Neutrophil (primary cell): ENCODE results near the gene MAP3K6.
A peak's percentile ranks its signal among the peaks of the same experiment; 100 is the strongest.

Experiments used
- H3K27ac ChIP-seq: fragments of 200-600 bp; sonication (generic); 2 replicates; pipeline ENCODE4 v1.5.1; 2016; ENCODE audit warnings: mild to moderate bottlenecking, moderate library complexity
- H3K27me3 ChIP-seq: fragments of 200-600 bp; sonication (generic); 2 replicates; pipeline ENCODE4 v1.6.0; 2016; ENCODE audit warnings: mild to moderate bottlenecking
- H3K36me3 ChIP-seq: fragments of 200-600 bp; sonication (generic); 2 replicates; pipeline ENCODE4 v1.5.1; 2017
- H3K4me1 ChIP-seq, 2 experiments: fragments of 200-600 bp in 1 of 2; sonication (generic) in 1 of 2; 1 replicate in 1 of 2; 2 replicates in 1 of 2; pipeline versions ENCODE4 v1.5.1 to v1.6.1; 2013 to 2016; ENCODE audit warnings: low read depth in 1 of 2, low read length in 1 of 2, mild to moderate bottlenecking in 1 of 2, moderate library complexity in 1 of 2; ENCODE audit not compliant: control insufficient read depth in 1 of 2, insufficient read depth in 1 of 2
- H3K4me3 ChIP-seq, 2 experiments: fragments of 200-600 bp in 1 of 2; sonication (generic) in 1 of 2; 1 replicate in 1 of 2; 2 replicates in 1 of 2; pipeline ENCODE4 v1.5.1; 2013 to 2016; ENCODE audit warnings: low read depth in 1 of 2, low read length in 1 of 2, mild to moderate bottlenecking in 1 of 2, moderate library complexity in 1 of 2
- H3K9me3 ChIP-seq: fragments of 200-600 bp; sonication (generic); 2 replicates; pipeline ENCODE4 v1.5.1; 2016
- TF ChIP-seq, protein P1 (sequence below): fragments of 200-600 bp; sonication (generic); IDR thresholded peaks from 2 replicates; pipeline ENCODE4 v1.5.1; 2016; ENCODE audit warnings: antibody characterized with exemption

MAP3K6 gene

GRCh38 chr1:27322569-27323240, 44.1 kb downstream of the MAP3K6 start:
- Histone ChIP-seq H3K9me3 (no peaks in the 10 kb centered on the region), H3K4me1 (peaks cover 21 to 29% of the 10 kb centered on the region in 2 experiments), H3K36me3 (peaks cover 28% of the 10 kb centered on the region), H3K27me3 (peaks cover 11% of the 10 kb centered on the region), H3K4me3 (peak overlapping the region; percentile 92 to 95), H3K27ac (peak overlapping the region; percentile 92)
- TF ChIP-seq, protein P1, sequence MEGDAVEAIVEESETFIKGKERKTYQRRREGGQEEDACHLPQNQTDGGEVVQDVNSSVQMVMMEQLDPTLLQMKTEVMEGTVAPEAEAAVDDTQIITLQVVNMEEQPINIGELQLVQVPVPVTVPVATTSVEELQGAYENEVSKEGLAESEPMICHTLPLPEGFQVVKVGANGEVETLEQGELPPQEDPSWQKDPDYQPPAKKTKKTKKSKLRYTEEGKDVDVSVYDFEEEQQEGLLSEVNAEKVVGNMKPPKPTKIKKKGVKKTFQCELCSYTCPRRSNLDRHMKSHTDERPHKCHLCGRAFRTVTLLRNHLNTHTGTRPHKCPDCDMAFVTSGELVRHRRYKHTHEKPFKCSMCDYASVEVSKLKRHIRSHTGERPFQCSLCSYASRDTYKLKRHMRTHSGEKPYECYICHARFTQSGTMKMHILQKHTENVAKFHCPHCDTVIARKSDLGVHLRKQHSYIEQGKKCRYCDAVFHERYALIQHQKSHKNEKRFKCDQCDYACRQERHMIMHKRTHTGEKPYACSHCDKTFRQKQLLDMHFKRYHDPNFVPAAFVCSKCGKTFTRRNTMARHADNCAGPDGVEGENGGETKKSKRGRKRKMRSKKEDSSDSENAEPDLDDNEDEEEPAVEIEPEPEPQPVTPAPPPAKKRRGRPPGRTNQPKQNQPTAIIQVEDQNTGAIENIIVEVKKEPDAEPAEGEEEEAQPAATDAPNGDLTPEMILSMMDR: no peak

- TF ChIP-seq, protein P1: peak; percentile 64
- peaks cover 21 to 29% of the 10 kb centered on the region in 2 experiments for H3K4me1 ChIP-seq
- H3K9me3 ChIP-seq: no peaks in the 10 kb centered on the region
These were observed 44.8 kb downstream of the MAP3K6 start, which contains the start of gene TMEM222 for GRCh38 chr1:27321813-27322568. TMEM222 (plus strand) TSS chr1:27322163; CDS start chr1:27322198, 35 bp downstream.

GRCh38 chr1:27318596-27318995, 48.2 kb downstream of the MAP3K6 start:
- Histone ChIP-seq H3K9me3 (no peaks in the 10 kb centered on the region), H3K27ac (no peak overlapping the region), H3K4me1 (peaks cover 15 to 20% of the 10 kb centered on the region in 2 experiments), H3K36me3 (no peaks in the 10 kb centered on the region), H3K27me3 (peaks cover 23% of the 10 kb centered on the region), H3K4me3 (no peak overlapping the region)
- TF ChIP-seq, protein P1: no peak

More at GRCh38 chr1:27321813-27322568, 44.8 kb downstream of the MAP3K6 start, which contains the start of gene TMEM222:
- Histone ChIP-seq H3K27me3 (peaks cover 13% of the 10 kb centered on the region), H3K4me3 (peak within 1 kb of the TSS; percentile 92 to 95), H3K36me3 (peaks cover 21% of the 10 kb centered on the region), H3K27ac (peak within 1 kb of the TSS; percentile 92)

DNA sequence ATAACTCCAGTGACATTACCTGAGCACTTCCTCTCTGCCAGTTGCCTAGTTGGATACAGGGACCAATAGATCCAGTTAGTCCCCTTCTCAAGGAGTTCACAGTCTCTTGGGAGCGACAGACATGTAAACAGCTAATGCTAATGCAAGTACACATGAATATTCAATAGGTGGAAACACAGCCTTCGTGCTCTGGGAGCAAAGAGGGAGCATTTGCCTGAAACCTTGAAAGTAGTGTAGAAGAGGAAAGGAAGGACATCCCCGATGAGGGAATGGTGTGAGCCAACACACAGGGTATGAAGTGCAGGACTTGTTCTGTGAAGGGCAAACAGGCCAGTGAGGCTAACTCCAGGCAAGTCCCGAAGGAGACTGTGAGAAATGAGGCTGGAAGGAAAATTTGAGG, 48.6 kb downstream of the MAP3K6 start:
- Histone ChIP-seq H3K9me3 (no peaks in the 10 kb centered on the region), H3K4me1 (peaks cover 11 to 15% of the 10 kb centered on the region in 2 experiments), H3K27ac (no peak overlapping the region), H3K36me3 (no peaks in the 10 kb centered on the region), H3K27me3 (peaks cover 23% of the 10 kb centered on the region), H3K4me3 (no peak overlapping the region)
- TF ChIP-seq, protein P1: no peak

- Histone ChIP-seq H3K4me3 (no peak overlapping the region), H3K27ac (no peak overlapping the region), H3K9me3 (no peaks in the 10 kb centered on the region), H3K27me3 (peaks cover 23% of the 10 kb centered on the region), H3K4me1 (peaks cover 0 to 6% of the 10 kb centered on the region in 2 experiments), H3K36me3 (peaks cover 1% of the 10 kb centered on the region)
- TF ChIP-seq, protein P1: no peak
These were observed 49.9 kb downstream of the MAP3K6 start for GRCh38 chr1:27316860-27317259.
